CD4-positive, alpha-beta T cell treated with Interleukin-17A for 1 hour (primary cell): ENCODE results near the gene NBEA.
A peak's percentile ranks its signal among the peaks of the same experiment; 100 is the strongest.
"Not testable (repeated sequence)": the region's sequence is repeated elsewhere in the genome, so short reads cannot be mapped to it uniquely, and the experiment has no call there.

Source experiments
- DNase-seq: peaks from one replicate; pipeline ENCODE4 v3.0.0-alpha.2; 2020

Gene NBEA

GRCh38 chr13:34941835-34942731 is at the start of gene NBEA:
Gene NBEA, plus strand, starts transcription at chr13:34942270. Its CDS starts 551 bp downstream, at chr13:34942821.
- peak; percentile 75 for DNase-seq

- no peak for DNase-seq
These were observed 47.3 kb upstream of the NBEA start for GRCh38 chr13:34894756-34895155.

GRCh38 chr13:34897220-34897619 is 44.9 kb upstream of the NBEA start:
- DNase-seq: no peak

- no peak for DNase-seq
These were observed 42.2 kb upstream of the NBEA start for GRCh38 chr13:34899888-34900287.

GRCh38 chr13:34900288-34900739 is 41.8 kb upstream of the NBEA start:
- DNase-seq: no peak

GRCh38 chr13:34901572-34901971 is 40.5 kb upstream of the NBEA start:
- DNase-seq: no peak

- DNase-seq: no peak
These were observed 30.9 kb upstream of the NBEA start for GRCh38 chr13:34911159-34911558.

- no peak for DNase-seq
These were observed 29.0 kb upstream of the NBEA start for GRCh38 chr13:34913040-34913439.

- DNase-seq: no peak
These were observed 27.7 kb upstream of the NBEA start for GRCh38 chr13:34914416-34914815.

- no peak for DNase-seq
These were observed 15.6 kb upstream of the NBEA start for GRCh38 chr13:34926508-34926907.

GRCh38 chr13:34928676-34929075 is 13.4 kb upstream of the NBEA start:
- not testable (repeated sequence) for DNase-seq

GRCh38 chr13:34931572-34931971 is 10.5 kb upstream of the NBEA start:
- DNase-seq: no peak

- DNase-seq: no peak
These were observed 8.7 kb upstream of the NBEA start for GRCh38 chr13:34933349-34933748.

- no peak for DNase-seq
These were observed 8.3 kb upstream of the NBEA start for GRCh38 chr13:34933786-34934185.

GRCh38 chr13:34935841-34936240 is 6.2 kb upstream of the NBEA start:
- no peak for DNase-seq

GRCh38 chr13:34939771-34940170 is 2.3 kb upstream of the NBEA start:
- DNase-seq: no peak

GRCh38 chr13:34941436-34941834 is 635 bp upstream of the NBEA start:
- no peak for DNase-seq

- DNase-seq: no peak
These were observed 814 bp downstream of the NBEA start for GRCh38 chr13:34942732-34943435.

- peak; percentile 10 for DNase-seq
These were observed 1.6 kb downstream of the NBEA start for GRCh38 chr13:34943436-34944273.

GRCh38 chr13:34944274-34944634 is 2.2 kb downstream of the NBEA start:
- no peak for DNase-seq

GRCh38 chr13:34944751-34945150 is 2.7 kb downstream of the NBEA start:
- DNase-seq: no peak

GRCh38 chr13:34951528-34951927 is 9.5 kb downstream of the NBEA start:
- DNase-seq: no peak

GRCh38 chr13:34959489-34959888 is 17.4 kb downstream of the NBEA start:
- DNase-seq: no peak
